Measurements from ENCODE around the gene ZNF674. TPM values are rescaled to one million over a fixed set of nuclear protein-coding genes. Genes with fewer than 3 reads are reported as not detected.

Gene ZNF674
- 1 to 10 TPM in 10 of 12 donors, not detected in 2; 2.9 to 6.2 (median 4.4) TPM for polyA plus RNA-seq (ENCODE audit: insufficient read length in 12 of 12)
- long read RNA-seq, donor 1, result 0 reads
- long read RNA-seq, donor 2, result 0 reads
- long read RNA-seq, donor 3, full-length matches to known transcripts, result 1 of 1 reads
- long read RNA-seq, donor 3, partial matches to known transcripts, result 0 of 1 reads
- long read RNA-seq, donor 3, other reads (novel, unspliced or antisense), result 0 of 1 reads
- long read RNA-seq, donor 4, result 0 reads
- long read RNA-seq, donor 5, partial matches to known transcripts, result 41 of 58 reads
- long read RNA-seq, donor 5, other reads (novel, unspliced or antisense), result 17 of 58 reads
- long read RNA-seq, donor 6, partial matches to known transcripts, result 0 of 1 reads
- long read RNA-seq, donor 6, other reads (novel, unspliced or antisense), result 0 of 1 reads
- long read RNA-seq, donor 7, result 0 reads
- long read RNA-seq, donor 8, partial matches to known transcripts, result 14 of 25 reads
- long read RNA-seq, donor 8, other reads (novel, unspliced or antisense), result 11 of 25 reads
- long read RNA-seq, donor 9, partial matches to known transcripts, result 0 of 5 reads
- long read RNA-seq, donor 9, other reads (novel, unspliced or antisense), result 5 of 5 reads
- long read RNA-seq, donor 10, full-length matches to known transcripts, result 1 of 15 reads
- long read RNA-seq, donor 10, partial matches to known transcripts, result 9 of 15 reads
- long read RNA-seq, donor 10, other reads (novel, unspliced or antisense), result 5 of 15 reads
- long read RNA-seq, donor 11, result 0 reads

DNA sequence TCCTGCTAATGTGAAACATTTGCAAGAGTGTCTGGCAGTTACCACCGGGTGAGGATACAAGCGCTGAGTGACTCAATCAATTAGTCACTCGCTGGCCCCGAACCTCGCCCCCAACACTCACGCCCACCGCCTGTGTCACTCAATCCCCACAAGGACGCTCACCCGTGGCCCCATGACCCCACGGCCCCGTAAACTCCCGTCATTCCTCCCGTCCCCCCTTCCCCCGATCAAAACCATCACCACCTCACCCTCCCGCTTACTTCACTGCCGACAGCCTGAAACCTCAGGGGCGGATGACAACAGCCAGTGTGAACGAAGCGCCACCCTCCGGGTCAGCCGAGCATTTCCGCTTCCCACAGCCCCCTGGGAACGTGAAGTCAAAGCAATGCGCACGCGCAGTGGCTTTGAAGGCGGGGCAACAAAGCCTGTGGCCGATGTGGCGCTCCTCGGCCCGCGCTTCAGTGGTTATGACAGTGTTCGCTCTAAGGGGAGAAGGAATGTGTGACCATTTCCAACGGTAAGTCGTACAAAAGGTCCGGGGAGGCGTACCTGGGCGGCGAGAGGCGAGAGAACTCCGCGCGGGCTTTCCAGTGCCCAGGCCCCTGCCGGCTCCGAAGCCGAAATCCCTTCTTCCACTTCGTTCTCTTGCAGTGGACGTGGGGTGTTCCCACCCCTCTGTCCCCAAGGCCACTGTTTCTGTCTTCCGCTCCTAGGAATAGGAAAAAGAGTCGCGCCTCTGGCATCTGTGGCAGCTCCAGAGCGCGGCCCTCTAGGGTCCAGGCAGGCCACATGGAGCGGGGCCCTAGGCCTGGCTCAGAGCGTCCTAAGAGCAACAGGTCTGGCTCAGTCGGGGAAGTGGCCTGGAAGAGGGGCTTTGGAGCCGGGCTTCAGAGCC is at the start of gene ZNF674:
ZNF674 (minus strand) TSS at position 311 of the 895 bp plus-strand sequence. CDS start 3,334 bp downstream, outside the sequence.
- peak; percentile 92 for DNase-seq

DNA sequence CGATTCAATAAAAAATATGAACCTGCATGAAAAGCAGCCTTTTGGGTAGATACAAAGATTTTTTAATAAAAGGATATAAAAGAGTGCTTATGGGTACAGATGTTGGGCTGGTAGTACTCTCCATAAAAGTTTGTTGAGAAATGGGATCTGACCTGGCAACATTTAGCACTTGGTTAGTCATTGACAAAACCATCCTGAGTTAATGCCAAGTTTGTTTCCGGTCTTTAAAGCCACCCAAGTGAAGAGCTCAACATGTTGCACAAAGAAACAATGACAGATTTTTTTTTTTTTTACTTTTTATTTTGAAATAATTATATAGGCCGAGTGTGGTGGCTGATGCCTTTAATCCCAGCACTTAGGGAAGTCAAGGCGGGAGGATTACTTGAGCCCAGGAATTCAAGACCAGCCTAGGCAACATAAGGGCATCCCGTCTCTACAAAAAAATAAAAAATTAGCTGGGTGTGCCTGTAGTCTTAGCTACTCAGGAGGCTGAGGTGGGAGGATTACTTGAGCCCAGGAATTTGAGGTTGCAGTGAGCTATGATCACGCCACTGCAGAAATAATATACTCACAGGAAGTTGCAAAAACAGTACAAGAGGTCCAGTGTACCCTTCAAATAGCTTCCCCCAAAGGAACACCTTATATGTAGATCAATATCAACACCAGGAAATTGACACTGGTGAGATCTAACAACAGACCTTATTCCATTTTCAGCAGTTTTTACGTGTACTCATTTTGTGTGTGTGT is 44.9 kb upstream of the ZNF674 start:
- DNase-seq, result no peak

DNA sequence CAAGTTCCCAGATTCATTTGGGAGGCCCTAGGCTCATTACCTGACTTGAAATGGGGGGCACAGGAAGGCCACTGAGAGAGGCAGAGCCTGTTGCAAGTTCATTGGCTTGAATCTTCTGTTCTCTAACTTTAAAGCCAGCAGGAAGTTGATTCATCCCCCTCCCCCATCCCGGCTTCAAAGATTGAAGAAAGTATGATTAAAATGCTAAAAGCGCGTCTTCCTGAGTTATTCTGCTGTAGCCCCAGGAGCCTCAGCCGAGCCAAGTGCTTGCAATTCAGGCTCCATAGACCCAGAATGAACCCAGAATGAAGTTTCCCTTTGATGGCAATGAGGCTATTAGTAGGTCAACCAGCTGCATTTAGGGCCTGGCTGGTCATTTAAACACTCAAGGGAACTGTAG is 43.0 kb upstream of the ZNF674 start:
- DNase-seq, result peak; percentile 22

DNA sequence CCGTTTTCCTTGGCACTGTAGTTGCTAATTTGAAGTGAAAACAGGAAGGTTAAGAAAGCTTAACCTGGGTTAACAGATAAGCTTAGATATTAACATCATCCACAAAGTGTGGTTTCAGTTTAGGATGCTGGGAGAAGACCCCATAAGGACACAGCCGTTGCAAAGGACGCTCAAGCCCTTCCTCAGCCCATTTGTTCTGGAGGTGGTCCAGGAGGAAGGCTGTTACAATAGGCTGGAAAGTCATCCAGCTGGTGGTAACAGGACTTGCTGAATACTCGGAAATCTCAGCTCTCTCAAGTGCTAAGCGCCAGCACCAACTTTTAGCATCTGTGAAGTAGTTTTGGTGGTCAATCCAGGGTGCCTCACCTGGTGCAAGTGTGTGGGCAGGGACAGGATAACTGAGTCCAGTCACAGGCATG is 42.5 kb upstream of the ZNF674 start:
- peak; percentile 28 for DNase-seq

DNA sequence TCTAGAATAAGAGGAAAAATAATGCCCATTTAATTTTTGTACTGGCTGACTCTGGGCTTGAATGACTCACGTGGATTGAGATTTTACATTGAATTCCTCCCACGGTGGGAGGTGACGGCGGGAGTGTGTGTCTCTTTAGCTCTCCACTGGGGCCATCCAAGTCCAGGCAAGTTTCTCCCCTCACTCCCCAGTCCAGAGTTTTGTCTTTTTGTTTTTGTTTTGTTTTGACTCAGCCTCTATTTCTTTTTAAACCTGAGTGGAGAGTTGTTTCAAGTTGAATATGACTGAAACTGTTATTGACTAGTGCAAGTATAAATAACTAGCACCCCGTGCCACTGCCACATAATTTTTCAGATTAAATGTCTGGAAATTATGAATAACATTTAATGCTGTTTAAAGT is 41.9 kb upstream of the ZNF674 start:
- no peak for DNase-seq

DNA sequence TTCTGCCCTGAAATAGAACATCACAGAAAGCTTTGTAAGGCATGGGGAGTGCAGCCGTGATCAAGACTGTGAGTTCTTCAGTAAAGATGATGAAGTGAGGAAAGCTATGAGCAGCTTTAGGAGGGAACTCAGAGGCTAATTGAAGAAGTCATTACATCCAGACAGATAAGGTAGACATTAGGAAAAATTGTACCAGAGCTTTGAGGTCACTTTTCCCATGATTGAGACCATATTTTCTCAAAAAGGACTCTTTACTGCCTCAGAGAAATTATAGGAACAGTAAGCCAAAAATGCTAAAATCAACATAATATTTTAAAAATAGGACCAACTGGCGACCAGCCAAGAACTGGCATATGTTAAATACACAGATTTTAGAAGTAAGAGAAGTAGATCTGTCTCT is 39.5 kb upstream of the ZNF674 start:
- DNase-seq, result no peak

DNA sequence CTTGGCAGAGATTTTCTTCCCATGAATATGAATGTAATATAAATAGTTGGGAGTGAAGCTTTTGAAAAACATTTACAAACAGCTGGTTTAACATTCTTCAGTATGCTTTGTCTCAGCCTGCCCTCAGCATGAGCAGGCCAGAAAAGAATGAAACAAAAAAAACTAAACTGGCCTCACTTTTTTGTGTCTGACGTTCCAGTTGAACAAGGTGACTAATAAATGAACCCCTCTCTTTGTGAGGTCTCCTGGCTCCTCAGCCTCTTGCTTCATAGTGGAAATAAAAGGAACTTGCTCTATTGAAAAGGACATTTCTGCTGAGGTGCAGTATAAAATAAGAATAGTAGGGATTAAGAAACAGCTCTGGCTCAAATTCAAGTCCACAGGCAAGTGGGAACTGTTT is 37.7 kb upstream of the ZNF674 start:
- no peak for DNase-seq

DNA sequence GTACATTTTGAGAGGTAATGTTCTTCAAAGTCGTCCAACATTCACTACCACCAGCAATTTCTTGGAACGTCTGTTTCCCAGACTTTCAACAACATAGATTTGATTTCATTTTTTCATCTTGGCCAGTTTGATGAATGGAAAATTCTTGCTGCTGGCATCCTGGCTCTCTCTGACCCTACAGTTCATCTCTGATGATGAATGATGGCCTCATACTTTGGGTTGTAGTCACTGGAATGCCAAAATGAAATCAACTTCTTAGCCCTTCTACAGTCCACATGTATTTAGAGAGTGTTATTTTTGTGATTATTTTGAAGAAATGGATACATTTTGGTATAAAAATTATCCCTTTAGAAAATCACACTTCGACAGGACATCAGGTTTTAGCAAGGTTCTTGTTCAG is 37.1 kb upstream of the ZNF674 start:
- no peak for DNase-seq

DNA sequence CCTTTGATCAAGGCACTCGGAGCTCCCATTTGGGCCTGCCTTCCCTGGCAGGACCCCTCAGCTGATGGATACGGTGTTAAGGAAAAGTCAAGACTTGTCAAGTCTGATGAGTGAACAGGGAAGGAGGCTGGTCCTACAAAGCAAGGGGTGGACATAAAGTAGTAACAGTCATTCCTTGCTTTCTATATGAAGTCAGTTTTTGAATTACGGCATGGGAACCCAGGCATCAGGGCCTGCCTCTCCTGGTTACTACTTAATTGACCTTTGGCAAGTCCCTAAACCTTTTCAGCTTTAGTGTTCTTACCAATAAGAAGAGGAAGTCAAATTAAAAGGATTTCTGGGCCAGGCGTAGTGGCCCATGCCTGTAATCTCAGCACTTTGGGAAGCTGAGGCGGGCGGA is 35.4 kb upstream of the ZNF674 start:
- DNase-seq, result no peak

DNA sequence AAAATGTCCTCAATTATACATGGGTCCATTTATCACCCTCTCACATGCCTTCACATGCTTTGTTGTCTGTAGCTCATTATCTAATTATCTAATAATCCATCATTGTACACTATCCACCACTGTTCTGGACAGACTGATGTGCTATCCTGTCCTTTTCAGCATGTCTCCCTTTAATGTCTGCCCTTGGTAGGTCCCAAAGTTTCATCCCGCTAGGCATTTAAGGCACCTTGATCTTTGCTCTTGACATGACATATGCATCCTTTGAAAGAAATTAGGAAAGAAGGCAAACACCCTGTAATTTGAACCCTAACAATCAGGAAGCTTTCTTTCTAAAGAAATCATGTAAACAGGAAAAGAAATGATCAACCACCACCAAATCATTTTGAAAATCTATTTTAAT is 34.0 kb upstream of the ZNF674 start:
- DNase-seq, result no peak

DNA sequence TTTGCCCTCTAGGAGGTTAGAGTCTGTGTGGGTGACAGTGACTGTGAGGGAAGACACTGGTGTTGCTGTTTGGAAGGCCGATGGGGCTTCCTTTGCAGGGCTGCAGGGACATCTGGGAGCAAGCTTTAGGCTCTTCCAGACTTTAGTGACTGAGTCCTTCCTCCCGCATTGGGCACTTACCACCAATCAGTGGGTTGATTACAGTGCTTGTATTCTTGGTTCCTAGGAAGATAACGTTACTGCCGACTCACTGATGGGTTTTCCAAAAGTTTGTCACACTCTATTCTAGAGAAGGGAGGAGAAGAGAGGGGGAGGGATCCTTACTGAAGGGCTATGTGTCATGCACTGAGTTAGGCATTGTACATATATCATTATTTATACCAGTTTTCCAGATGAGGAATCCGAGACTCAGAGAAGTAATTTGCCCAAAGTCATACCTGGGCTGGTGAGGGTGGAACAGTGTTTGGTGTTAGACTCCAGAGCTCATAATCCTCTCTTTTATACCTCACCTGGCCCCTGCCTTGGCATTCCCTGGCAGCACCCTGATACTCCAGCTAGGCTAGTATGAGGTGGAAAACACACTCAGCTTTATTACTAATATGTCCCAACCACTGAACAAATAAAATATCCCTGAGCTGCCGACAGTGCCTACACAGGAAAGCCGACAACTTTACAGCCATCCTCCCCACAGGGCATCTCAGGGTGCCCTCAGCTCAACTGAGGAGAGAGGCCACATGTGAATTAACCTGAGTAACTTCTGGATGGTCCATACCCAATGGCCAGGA is 32.2 kb upstream of the ZNF674 start:
- DNase-seq, result no peak

DNA sequence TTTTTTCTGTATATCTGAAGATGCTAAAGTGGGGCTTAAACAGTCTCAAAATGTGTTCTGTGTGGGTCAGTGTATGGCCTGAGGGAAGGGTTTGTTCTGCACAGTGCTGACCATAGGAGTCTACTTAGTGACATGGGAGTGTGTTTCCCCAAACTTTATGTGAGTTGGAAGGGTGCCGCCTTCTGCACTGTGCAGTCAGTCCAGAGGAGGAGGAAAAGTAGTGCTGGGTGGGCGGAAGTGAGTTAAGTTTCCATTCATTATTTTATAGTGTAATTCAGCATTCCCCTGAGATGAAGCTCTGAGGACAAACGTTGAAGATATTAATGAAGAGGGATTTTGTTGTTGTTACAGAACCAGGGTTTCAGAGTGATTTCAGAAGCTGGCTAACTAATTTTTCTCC is 31.2 kb upstream of the ZNF674 start:
- DNase-seq, result peak; percentile 25

DNA sequence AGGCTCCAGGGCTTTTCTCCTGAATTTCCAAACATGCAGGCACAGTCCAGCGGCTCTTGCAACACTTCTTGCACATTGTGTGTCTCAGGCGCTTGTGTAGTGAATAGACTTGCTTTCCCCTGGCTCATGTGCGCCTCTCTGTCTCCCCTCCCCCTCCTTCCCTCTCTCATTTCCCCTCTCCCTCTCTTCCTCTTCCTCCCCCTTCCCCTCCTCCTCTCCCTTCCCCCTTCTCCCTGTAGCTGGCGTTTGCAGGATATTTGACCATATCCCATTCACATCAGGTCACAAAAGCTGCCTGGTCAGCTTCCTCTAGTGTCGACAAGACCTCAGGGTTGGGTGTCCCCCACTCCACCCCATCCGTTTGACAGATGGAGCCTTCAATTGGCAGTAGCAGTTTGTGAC is 30.8 kb upstream of the ZNF674 start:
- DNase-seq, result no peak

DNA sequence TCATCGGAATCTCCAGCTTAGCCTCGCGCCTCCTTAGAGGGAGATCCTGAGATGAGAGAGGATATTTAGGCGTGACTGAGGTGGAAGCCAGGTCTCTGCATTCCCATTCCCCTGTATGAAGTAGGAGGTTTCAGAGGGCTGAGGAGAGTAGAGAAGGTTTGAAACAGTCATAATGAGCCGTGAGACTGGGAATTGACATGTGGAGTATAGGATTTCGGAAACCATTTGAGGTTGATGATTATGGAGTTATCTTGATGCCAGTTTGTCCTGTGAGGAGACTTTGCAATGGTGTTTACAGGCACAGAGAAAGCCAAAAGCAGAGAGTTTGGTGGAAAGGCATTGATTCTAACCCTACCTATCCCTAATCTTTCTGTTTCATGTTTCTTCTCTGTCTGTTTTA is 30.4 kb upstream of the ZNF674 start:
- no peak for DNase-seq

DNA sequence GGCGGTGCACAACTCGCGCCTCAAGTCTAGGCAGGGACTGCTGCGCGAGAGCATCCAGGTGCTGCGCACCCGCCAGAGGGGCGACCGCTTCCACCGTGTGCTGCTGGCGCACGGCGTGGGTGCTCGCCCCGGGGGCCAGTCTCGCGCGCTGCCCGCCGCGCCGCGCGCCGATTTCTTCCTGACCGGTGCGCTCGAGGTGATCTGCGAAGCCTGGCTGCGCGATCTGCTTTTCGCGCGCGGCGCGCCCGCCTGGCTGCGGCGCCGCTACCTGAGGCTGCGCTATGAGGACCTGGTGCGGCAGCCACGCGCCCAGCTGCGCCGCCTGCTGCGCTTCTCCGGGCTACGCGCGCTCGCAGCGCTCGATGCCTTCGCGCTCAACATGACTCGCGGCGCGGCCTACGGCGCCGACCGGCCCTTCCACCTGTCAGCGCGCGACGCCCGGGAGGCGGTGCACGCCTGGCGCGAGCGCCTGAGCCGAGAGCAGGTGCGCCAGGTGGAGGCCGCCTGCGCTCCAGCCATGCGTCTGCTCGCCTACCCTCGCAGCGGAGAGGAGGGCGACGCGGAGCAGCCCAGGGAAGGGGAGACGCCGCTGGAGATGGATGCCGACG is 29.7 kb upstream of the ZNF674 start:
- DNase-seq, result no peak

DNA sequence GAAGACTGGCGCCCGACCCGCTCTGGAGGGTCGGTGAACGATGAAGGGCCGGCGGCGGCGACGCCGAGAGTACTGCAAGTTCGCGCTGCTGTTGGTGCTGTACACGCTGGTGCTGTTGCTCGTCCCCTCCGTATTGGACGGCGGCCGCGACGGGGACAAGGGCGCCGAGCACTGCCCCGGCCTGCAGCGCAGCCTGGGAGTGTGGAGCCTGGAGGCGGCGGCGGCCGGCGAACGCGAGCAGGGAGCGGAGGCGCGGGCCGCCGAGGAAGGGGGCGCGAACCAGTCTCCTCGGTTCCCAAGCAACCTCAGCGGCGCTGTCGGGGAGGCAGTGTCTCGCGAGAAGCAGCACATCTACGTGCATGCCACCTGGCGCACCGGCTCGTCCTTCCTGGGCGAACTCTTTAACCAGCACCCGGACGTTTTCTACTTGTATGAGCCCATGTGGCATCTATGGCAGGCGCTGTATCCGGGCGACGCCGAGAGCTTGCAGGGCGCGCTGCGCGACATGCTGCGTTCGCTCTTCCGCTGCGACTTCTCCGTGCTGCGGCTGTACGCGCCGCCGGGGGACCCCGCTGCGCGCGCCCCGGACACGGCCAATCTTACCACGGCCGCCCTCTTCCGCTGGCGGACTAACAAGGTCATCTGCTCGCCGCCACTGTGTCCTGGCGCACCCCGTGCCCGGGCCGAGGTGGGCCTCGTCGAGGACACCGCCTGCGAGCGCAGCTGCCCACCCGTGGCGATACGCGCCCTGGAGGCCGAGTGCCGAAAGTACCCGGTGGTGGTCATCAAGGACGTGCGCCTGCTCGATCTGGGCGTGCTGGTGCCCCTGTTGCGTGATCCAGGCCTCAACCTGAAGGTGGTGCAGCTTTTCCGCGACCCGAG is 28.9 kb upstream of the ZNF674 start:
- DNase-seq, result peak; percentile 31

DNA sequence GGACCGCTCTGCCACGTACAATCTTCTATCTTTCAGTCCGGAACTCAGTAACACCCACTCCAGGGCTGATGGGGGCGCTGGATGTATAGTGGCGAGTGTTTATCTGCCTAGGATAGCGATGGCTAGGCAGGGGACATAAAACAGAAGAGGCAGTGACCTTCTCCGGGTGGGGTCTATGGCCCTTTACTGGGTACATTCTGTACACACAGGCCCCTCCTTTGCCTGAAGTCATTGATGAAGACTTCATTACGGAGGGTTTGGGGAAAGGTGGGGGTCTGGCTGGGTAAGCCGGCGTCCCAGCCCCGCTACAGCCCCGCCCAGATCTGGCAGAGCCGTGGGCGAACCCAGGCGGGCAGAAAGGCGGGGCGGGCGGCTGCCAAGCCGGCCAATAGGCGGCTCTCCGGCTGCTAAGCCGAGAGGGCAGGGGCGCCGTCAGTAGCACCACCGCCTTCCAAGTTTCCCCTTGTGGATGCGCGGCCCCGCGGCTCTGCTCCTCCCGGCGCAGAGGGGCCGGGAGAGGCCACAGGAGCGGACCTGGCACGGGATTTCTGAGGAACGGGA is 28.2 kb upstream of the ZNF674 start, which contains the start of gene CHST7:
CHST7 (plus strand) TSS at position 435 of the 561 bp plus-strand sequence. CDS start 167 bp downstream, outside the sequence.
- peak; percentile 15 for DNase-seq

DNA sequence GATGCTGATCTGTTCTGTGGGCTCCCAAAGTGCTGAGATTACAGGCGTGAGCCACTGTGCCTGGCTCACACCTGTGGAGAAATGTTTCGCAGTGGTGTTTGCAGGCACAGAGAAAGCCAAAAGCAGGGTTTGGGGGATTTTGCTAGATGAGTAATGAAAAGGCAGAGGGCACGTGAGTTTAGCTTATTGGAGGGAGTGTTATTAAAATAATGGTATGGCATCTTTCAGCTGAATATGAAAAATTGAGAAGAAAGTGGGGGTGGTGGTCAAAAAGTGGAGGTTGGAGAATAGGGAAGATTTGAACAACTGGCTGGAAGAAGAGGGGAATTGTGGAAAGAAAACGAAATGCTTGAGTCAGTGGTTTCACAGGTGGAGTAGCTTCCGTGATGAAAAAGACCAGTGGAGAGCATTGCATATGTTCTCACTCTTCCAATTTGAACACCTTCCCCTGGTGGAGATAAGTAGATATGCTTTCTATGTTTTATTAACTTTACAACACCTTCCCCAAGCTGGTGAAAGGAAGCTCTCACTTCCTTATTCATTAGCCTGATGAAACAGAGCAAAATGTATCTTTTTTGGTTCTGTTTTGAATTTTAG is 27.2 kb upstream of the ZNF674 start:
- DNase-seq, result no peak

All from muscle of arm (tissue), 14 donors.